ENCODE measurements around the gene ASIC5.

DNA sequence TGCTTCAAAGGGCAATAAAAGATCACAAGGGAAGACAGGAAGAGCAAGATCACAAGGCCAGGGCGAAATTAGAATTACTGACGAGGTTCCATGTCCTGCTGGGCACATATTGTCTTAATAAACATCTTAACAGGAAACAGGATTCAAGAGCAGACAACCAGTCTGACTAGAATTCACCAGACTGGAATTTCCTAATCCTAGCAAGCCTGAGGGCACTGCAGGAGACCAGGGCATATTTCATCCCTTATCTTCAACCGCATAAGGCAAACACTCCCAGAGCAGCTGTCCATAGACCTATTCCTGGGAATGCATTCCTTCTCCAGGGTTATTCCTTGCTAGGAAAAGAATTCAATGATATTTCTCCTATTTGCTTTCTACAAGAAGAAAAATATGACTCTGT, 25.0 kb upstream of the ASIC5 start:
- TF ChIP-seq EZH2 (IDR thresholded peaks at IDR 0.05; ENCODE audit: borderline replicate concordance, low read depth, low read length, poor library complexity, severe bottlenecking): no peak
- TF ChIP-seq, protein P1, sequence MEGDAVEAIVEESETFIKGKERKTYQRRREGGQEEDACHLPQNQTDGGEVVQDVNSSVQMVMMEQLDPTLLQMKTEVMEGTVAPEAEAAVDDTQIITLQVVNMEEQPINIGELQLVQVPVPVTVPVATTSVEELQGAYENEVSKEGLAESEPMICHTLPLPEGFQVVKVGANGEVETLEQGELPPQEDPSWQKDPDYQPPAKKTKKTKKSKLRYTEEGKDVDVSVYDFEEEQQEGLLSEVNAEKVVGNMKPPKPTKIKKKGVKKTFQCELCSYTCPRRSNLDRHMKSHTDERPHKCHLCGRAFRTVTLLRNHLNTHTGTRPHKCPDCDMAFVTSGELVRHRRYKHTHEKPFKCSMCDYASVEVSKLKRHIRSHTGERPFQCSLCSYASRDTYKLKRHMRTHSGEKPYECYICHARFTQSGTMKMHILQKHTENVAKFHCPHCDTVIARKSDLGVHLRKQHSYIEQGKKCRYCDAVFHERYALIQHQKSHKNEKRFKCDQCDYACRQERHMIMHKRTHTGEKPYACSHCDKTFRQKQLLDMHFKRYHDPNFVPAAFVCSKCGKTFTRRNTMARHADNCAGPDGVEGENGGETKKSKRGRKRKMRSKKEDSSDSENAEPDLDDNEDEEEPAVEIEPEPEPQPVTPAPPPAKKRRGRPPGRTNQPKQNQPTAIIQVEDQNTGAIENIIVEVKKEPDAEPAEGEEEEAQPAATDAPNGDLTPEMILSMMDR (conservative IDR thresholded peaks at IDR 0.05; ENCODE audit: low read depth, low read length): no peak

Measured in A673 (cell line).